ENCODE measurements around the gene GSTO1. TPM values are rescaled to one million over a fixed set of nuclear protein-coding genes. Genes with fewer than 3 reads are reported as not detected.

Gene GSTO1
- total and polyA plus RNA-seq, 2 of the 13 experiments (the other 11 are each of a cell fraction or from before 2014, with no cell fraction given), result 228 to 300 TPM

GRCh38 chr10:104291439-104291951 is 36.8 kb downstream of the GSTO1 start (continued):
- no peak for TF ChIP-seq FUBP1 (CRISPR knock-in tag; IDR thresholded peaks at IDR 0.05; ENCODE audit: borderline replicate concordance)
- TF ChIP-seq ZNF362 (CRISPR knock-in tag; IDR thresholded peaks at IDR 0.05; ENCODE audit: borderline replicate concordance), result no peak
- no peak for TF ChIP-seq ZNF746 (CRISPR knock-in tag; IDR thresholded peaks at IDR 0.05)
- 0 out of 2 replicates have a peak, but pooled peaks have one; percentile 60 for TF ChIP-seq FIP1L1 (IDR thresholded peaks at IDR 0.05; ENCODE audit: borderline replicate concordance, insufficient read depth, low read depth, low read length)
- peak; percentile 22; the same call in 1 of the 2 replicates for TF ChIP-seq NFKB2 (CRISPR knock-in tag; IDR thresholded peaks at IDR 0.05; ENCODE audit: borderline replicate concordance)
- no peak for TF ChIP-seq ZNF33A (CRISPR knock-in tag; IDR thresholded peaks at IDR 0.05; ENCODE audit: borderline replicate concordance)
- peak; percentile 34 to 42 for TF ChIP-seq MAFK (conservative IDR thresholded peaks at IDR 0.05 in 1 of 2, IDR thresholded peaks at IDR 0.05 in 1 of 2; ENCODE audit: low read length in 2 of 2)
- no peak for TF ChIP-seq PRDM15 (CRISPR knock-in tag; IDR thresholded peaks at IDR 0.05)
- TF ChIP-seq KIAA2018 (CRISPR knock-in tag; IDR thresholded peaks at IDR 0.05; ENCODE audit: borderline replicate concordance), result no peak
- TF ChIP-seq FOXO1 (CRISPR knock-in tag; IDR thresholded peaks at IDR 0.05), result peak; percentile 57; the same call in 1 of the 2 replicates
- TF ChIP-seq RBAK (CRISPR knock-in tag; IDR thresholded peaks at IDR 0.05), result no peak
- peak; percentile 63; the same call in 1 of the 2 replicates for TF ChIP-seq ZNF788 (CRISPR knock-in tag; IDR thresholded peaks at IDR 0.05; ENCODE audit: borderline replicate concordance)
- TF ChIP-seq KDM4B (CRISPR knock-in tag; IDR thresholded peaks at IDR 0.05), result peak; percentile 64; the same call in 1 of the 2 replicates

Measured in HepG2 (cell line).